Measurements from ENCODE around the gene GRWD1. TPM values are rescaled to one million over a fixed set of nuclear protein-coding genes. Genes with fewer than 3 reads are reported as not detected.

The GRWD1 gene
- total and polyA plus RNA-seq, 2 donors (not counting 1 experiment from before 2014, with no cell fraction given): 10.6 to 40.7 TPM

- no peak overlapping the region for H3K4me3 ChIP-seq (ENCODE audit: control extremely low read depth in 1 of 5, extremely low read depth in 1 of 5, insufficient read depth in 1 of 5, low read depth in 2 of 5, low read length in 4 of 5)
- peaks cover 0 to 50% (median 22%) of the 10 kb centered on the region in 4 experiments for H3K27me3 ChIP-seq (replicated peaks in 1 of 4; ENCODE audit: control extremely low read depth in 1 of 4, control insufficient read depth in 3 of 4, insufficient read depth in 4 of 4, low read length in 3 of 4)
- Mint-ChIP-seq H3K4me3 (no peak overlapping the region), H3K27me3 (peaks cover 18% of the 10 kb centered on the region), H3K4me1 (peaks cover 24% of the 10 kb centered on the region), H3K9me3 (ENCODE audit: insufficient read depth) (no peaks in the 10 kb centered on the region), H3K27ac (no peak overlapping the region)
- H3K36me3 ChIP-seq (replicated peaks in 1 of 2; ENCODE audit: control extremely low read depth in 1 of 2, control insufficient read depth in 1 of 2, extremely low read depth in 1 of 2, insufficient read depth in 2 of 2, low read length in 1 of 2): no peaks in the 10 kb centered on the region
- H3K9ac ChIP-seq (ENCODE audit: low read length): no peak overlapping the region
- CTCF ChIA-PET: interaction anchor here (2.6 kb wide), 1 partner anchor 11 kb away, joined by 8 read pairs; no protein-coding TSS in a partner anchor
- TF ChIP-seq CTCF (IDR thresholded peaks at IDR 0.05) (no peak), EZH2 (IDR thresholded peaks at IDR 0.05; ENCODE audit: borderline replicate concordance, insufficient read depth, low read depth, low read length, poor library complexity, severe bottlenecking) (no peak)
- H3K79me2 ChIP-seq (ENCODE audit: control insufficient read depth, insufficient read depth, low read length): no peaks in the 10 kb centered on the region
- ATAC-seq (ENCODE audit: low read depth): no peak
- H3K27ac ChIP-seq (ENCODE audit: low read length in 2 of 2): no peak overlapping the region
- no peak overlapping the region for H2AFZ ChIP-seq (ENCODE audit: insufficient read depth, low read depth, low read length, poor library complexity, severe bottlenecking)
- WGBS (ENCODE audit: insufficient coverage): 74% methylated on average over 37 of the region's 44 CpGs
- POLR2A ChIA-PET: no interaction called here
- peak overlapping the region; percentile 62 for H3K4me2 ChIP-seq (replicated peaks; ENCODE audit: low read depth, low read length, poor library complexity, severe bottlenecking)
- H3K4me1 ChIP-seq (ENCODE audit: control insufficient read depth in 2 of 2, insufficient read depth in 2 of 2, low read length in 2 of 2): peaks cover 35 to 36% of the 10 kb centered on the region in 2 donors
- H3K9me3 ChIP-seq (ENCODE audit: control extremely low read depth in 1 of 3, control insufficient read depth in 2 of 3, insufficient read depth in 1 of 3, low read length in 2 of 3): peaks cover 0 to 21% (median 0%) of the 10 kb centered on the region in 3 donors
- peak; percentile 12 for DNase-seq
- no peaks in the 10 kb centered on the region for H4K20me1 ChIP-seq (ENCODE audit: control insufficient read depth, insufficient read depth, low read length, poor library complexity, severe bottlenecking)
- intact Hi-C loops (cut with micrococcal nuclease): loop anchor here (10.0 kb wide), 1 partner anchor 105 kb away; the partner anchor contains the start of genes GRIN2D and KDELR1
Observed at GRCh38 chr19:48499316-48500090, 53.7 kb downstream of the GRWD1 start.

Data from B cell (primary cell).